Measurements from ENCODE around the gene SDK2. TPM values are rescaled to one million over a fixed set of nuclear protein-coding genes. Genes with fewer than 3 reads are reported as not detected.

Gene SDK2
- total and polyA plus RNA-seq, 2 of the 8 experiments (the other 6 are each of a cell fraction or from before 2014, with no cell fraction given), result 3.9 to 4.1 TPM

DNA sequence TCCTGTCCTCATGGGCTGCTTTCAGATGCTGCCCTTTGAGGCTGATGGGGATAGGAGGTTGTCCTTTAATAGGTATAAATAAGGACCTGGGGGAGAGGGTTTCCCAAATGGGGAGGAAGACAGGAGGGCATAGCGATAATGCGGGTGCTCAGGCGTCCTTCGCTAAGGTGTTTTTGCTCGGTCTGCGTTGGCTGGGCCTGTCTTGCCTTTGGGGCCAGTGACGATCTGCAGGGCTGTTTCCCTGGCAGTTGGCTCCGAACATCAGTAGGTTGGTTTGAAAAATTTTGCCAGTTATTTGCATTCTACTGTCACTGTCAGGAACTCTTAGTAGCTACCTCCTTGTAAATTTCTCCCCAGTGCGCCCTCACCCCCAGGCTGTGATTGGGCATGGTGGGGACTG is 294.6 kb downstream of the SDK2 start:
- no peak overlapping the region for H3K56ac ChIP-seq (replicated peaks; ENCODE audit: insufficient read length, low read depth, low read length)
- H3K4me2 ChIP-seq (ENCODE audit: insufficient read depth in 1 of 2, low read depth in 2 of 2, low read length in 2 of 2), result no peak overlapping the region
- DNase-seq (ENCODE audit: low read depth in 1 of 2, low spot score in 2 of 2), result no peak
- no peak for FAIRE-seq
- H2AFZ ChIP-seq (ENCODE audit: low read length), result no peak overlapping the region
- H3K27ac ChIP-seq (ENCODE audit: low read depth, low read length), result no peak overlapping the region
- H3K4me1 ChIP-seq (replicated peaks in 1 of 4; ENCODE audit: control insufficient read depth in 3 of 4, insufficient read depth in 4 of 4, low read length in 3 of 4), result peaks cover 0 to 22% (median 10%) of the 10 kb centered on the region in 4 experiments; a peak in 6 of 7 replicates
- no peak overlapping the region for H2BK20ac ChIP-seq (ENCODE audit: low read length)
- H3K23ac ChIP-seq (ENCODE audit: insufficient read length), result no peak overlapping the region
- H3K27me3 ChIP-seq (replicated peaks in 1 of 4; ENCODE audit: control insufficient read depth in 3 of 4, extremely low read depth in 1 of 4, insufficient read depth in 3 of 4, low read length in 3 of 4), result no peaks in the 10 kb centered on the region; a peak in 1 of 7 replicates
- no peak overlapping the region for H4K91ac ChIP-seq (replicated peaks; ENCODE audit: insufficient read length, low read length)
- H4K8ac ChIP-seq (ENCODE audit: extremely low read depth, insufficient read depth, low read length), result no peak overlapping the region; the same call in 1 of the 2 replicates
- POLR2A ChIA-PET (ENCODE audit: partially characterized antibody), result interaction anchor here (0.7 to 1.0 kb wide), 4 partner anchors 10 to 27 kb away, joined by 3 to 5 read pairs (median 3); no protein-coding TSS in a partner anchor
- no peaks in the 10 kb centered on the region for H3K23me2 ChIP-seq (ENCODE audit: low read depth, low read length)
- H3K14ac ChIP-seq (ENCODE audit: insufficient read length), result no peak overlapping the region
- no peaks in the 10 kb centered on the region for H3K36me3 ChIP-seq (ENCODE audit: control insufficient read depth in 2 of 4, insufficient read depth in 4 of 4, low read length in 3 of 4)
- CTCF ChIA-PET (ENCODE audit: partially characterized antibody), result interaction anchor here (0.8 to 1.8 kb wide), 13 partner anchors 10 to 104 kb away, joined by 3 to 9 read pairs (median 3); no protein-coding TSS in a partner anchor
- no peaks in the 10 kb centered on the region for H4K20me1 ChIP-seq (replicated peaks in 1 of 2; ENCODE audit: control insufficient read depth in 1 of 2, insufficient read depth in 2 of 2, low read length in 2 of 2)
- H2BK12ac ChIP-seq (ENCODE audit: low read depth, low read length), result no peak overlapping the region
- H3K79me2 ChIP-seq (ENCODE audit: control insufficient read depth in 1 of 2, insufficient read depth in 2 of 2, low read length in 2 of 2), result no peaks in the 10 kb centered on the region
- peak overlapping the region; percentile 28; the same call in 1 of the 2 replicates for H2AK5ac ChIP-seq (ENCODE audit: low read depth, low read length)
- H2BK15ac ChIP-seq (ENCODE audit: low read length), result no peak overlapping the region
- H3K9me3 ChIP-seq (ENCODE audit: insufficient read depth in 2 of 2, low read depth in 1 of 2, low read length in 1 of 2), result no peaks in the 10 kb centered on the region
- no peak overlapping the region for H4K5ac ChIP-seq (ENCODE audit: insufficient read length, low read depth, low read length)
- peak overlapping the region; percentile 57 for H3K4ac ChIP-seq (replicated peaks; ENCODE audit: insufficient read length, low read depth, low read length)
- no peak overlapping the region for H3K9ac ChIP-seq (replicated peaks in 1 of 4; ENCODE audit: extremely low read depth in 1 of 4, low read depth in 3 of 4, low read length in 3 of 4)
- H3K79me1 ChIP-seq (ENCODE audit: low read depth, low read length), result no peaks in the 10 kb centered on the region
- H2BK120ac ChIP-seq (replicated peaks; ENCODE audit: low read depth, low read length), result no peak overlapping the region
- TF ChIP-seq SIRT6 (IDR thresholded peaks at IDR 0.05; ENCODE audit: low read length) (no peak), TBP (IDR thresholded peaks at IDR 0.05; ENCODE audit: low read depth, low read length) (no peak), ATF3 (IDR thresholded peaks at IDR 0.05; ENCODE audit: insufficient read depth, low read depth, low read length) (no peak), RXRA (IDR thresholded peaks at IDR 0.05; ENCODE audit: insufficient read depth, low read depth, low read length) (no peak), HDAC2 (IDR thresholded peaks at IDR 0.05; ENCODE audit: borderline replicate concordance in 1 of 2, low read depth in 2 of 2, low read length in 2 of 2) (no peak), CBX8 (IDR thresholded peaks at IDR 0.05; ENCODE audit: borderline replicate concordance, low read depth, low read length) (no peak), CTCF (IDR thresholded peaks at IDR 0.05; ENCODE audit: control extremely low read depth in 1 of 3, insufficient read depth in 1 of 3, low read depth in 1 of 3, low read length in 3 of 3) (no peak)
- TF ChIP-seq, protein P1, sequence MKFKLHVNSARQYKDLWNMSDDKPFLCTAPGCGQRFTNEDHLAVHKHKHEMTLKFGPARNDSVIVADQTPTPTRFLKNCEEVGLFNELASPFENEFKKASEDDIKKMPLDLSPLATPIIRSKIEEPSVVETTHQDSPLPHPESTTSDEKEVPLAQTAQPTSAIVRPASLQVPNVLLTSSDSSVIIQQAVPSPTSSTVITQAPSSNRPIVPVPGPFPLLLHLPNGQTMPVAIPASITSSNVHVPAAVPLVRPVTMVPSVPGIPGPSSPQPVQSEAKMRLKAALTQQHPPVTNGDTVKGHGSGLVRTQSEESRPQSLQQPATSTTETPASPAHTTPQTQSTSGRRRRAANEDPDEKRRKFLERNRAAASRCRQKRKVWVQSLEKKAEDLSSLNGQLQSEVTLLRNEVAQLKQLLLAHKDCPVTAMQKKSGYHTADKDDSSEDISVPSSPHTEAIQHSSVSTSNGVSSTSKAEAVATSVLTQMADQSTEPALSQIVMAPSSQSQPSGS (IDR thresholded peaks at IDR 0.05; ENCODE audit: low read length), result no peak
- H3K4me3 ChIP-seq (ENCODE audit: extremely low read depth in 1 of 4, insufficient read depth in 2 of 4, low read depth in 3 of 4, low read length in 4 of 4), result no peak overlapping the region
- WGBS, 2 experiments (ENCODE audit: extremely low coverage in 1 of 2, insufficient coverage in 1 of 2, insufficient read length in 1 of 2, insufficient replicate concordance in 2 of 2, low coverage in 1 of 2, low lambda C conversion rate in 2 of 2, missing lambda C conversion rate in 1 of 2), result 93% methylated on average over 9 of the region's 9 CpGs; no CpG with 5 or more reads in 1 of the 2 experiments
- no peak overlapping the region for H2BK5ac ChIP-seq (ENCODE audit: low read depth, low read length)
- H3K18ac ChIP-seq (ENCODE audit: extremely low read depth, low read length), result no peak overlapping the region
